HG03460 (cell line): ENCODE results near the gene DNAJC7.
"Not testable (repeated sequence)": the region's sequence is repeated elsewhere in the genome, so short reads cannot be mapped to it uniquely, and the experiment has no call there.

ENCODE experiments used
- ATAC-seq: cut with Tn5 transposase; IDR thresholded peaks from one replicate; pipeline ENCODE4 v1.9.1; 2021; ENCODE audit not compliant: unreplicated experiment

Gene DNAJC7

GRCh38 chr17:42041619-42042018, 24.4 kb upstream of the DNAJC7 start:
- no peak for ATAC-seq

GRCh38 chr17:42040818-42041217, 23.6 kb upstream of the DNAJC7 start:
- ATAC-seq, result no peak

- ATAC-seq, result no peak
Measured at GRCh38 chr17:42039794-42040763, 22.8 kb upstream of the DNAJC7 start.

- ATAC-seq, result no peak
Measured at GRCh38 chr17:42038221-42038973, 21.2 kb upstream of the DNAJC7 start.

GRCh38 chr17:42034059-42034458, 16.8 kb upstream of the DNAJC7 start:
- ATAC-seq, result no peak

GRCh38 chr17:42031584-42031983, 14.3 kb upstream of the DNAJC7 start:
- no peak for ATAC-seq

GRCh38 chr17:42028791-42029127, 11.5 kb upstream of the DNAJC7 start:
- ATAC-seq, result no peak

- no peak for ATAC-seq
Measured at GRCh38 chr17:42027961-42028790, 10.9 kb upstream of the DNAJC7 start.

GRCh38 chr17:42027590-42027889, 10.3 kb upstream of the DNAJC7 start:
- ATAC-seq, result no peak

GRCh38 chr17:42026857-42027589, 9.8 kb upstream of the DNAJC7 start:
- ATAC-seq, result no peak

- ATAC-seq, result no peak
Measured at GRCh38 chr17:42025936-42026335, 8.7 kb upstream of the DNAJC7 start.

GRCh38 chr17:42025191-42025579, 7.9 kb upstream of the DNAJC7 start:
- ATAC-seq, result no peak

GRCh38 chr17:42023524-42024349, 6.5 kb upstream of the DNAJC7 start:
- ATAC-seq, result no peak

- ATAC-seq, result not testable (repeated sequence)
Measured at GRCh38 chr17:42020845-42021244, 3.6 kb upstream of the DNAJC7 start.

- peak; percentile 46 for ATAC-seq
Measured at GRCh38 chr17:42019509-42020404, 2.5 kb upstream of the DNAJC7 start, which contains the start of gene NKIRAS2. Gene NKIRAS2, plus strand, starts transcription at chr17:42020090. Its CDS starts 1,488 bp downstream, at chr17:42021578.

- ATAC-seq, result no peak
Measured at GRCh38 chr17:42018988-42019387, 1.7 kb upstream of the DNAJC7 start.

- ATAC-seq, result no peak
Measured at GRCh38 chr17:42018339-42018738, 1.1 kb upstream of the DNAJC7 start.

GRCh38 chr17:42017866-42018200, 594 bp upstream of the DNAJC7 start:
- ATAC-seq, result no peak

- ATAC-seq, result no peak
Measured at GRCh38 chr17:42016411-42016831, 818 bp downstream of the DNAJC7 start.
